K562 (cell line): Measurements from ENCODE around the gene PRKCB.

Source experiments
- EZH2 ChIP-seq: IDR thresholded peaks from 2 replicates; pipeline ENCODE4 v1.6.1; 2012; ENCODE audit warnings: low read depth, mild to moderate bottlenecking, inconsistent platforms, low read length, borderline replicate concordance
- HDAC2 ChIP-seq: fragments of 450-650 bp; IDR thresholded peaks from 2 replicates; pipeline ENCODE4 v1.6.1; 2016; ENCODE audit warnings: mild to moderate bottlenecking
- KAT2B ChIP-seq: IDR thresholded peaks from one replicate; pipeline ENCODE4 v1.6.1; 2012; ENCODE audit warnings: low read depth, mild to moderate bottlenecking, control low read depth, inconsistent platforms, low read length, moderate library complexity
- POLR2AphosphoS5 ChIP-seq: IDR thresholded peaks from 2 replicates; pipeline ENCODE4 v1.6.1; 2011; ENCODE audit warnings: mild to moderate bottlenecking, low read depth, low read length, moderate library complexity; ENCODE audit not compliant: control insufficient read depth, insufficient read depth
- TAF9B ChIP-seq: fragments of 450-650 bp; IDR thresholded peaks from 2 replicates; pipeline ENCODE4 v1.6.1; 2018; ENCODE audit warnings: mild to moderate bottlenecking; ENCODE audit not compliant: partially characterized antibody
- TEAD2 ChIP-seq: fragments of 450-650 bp; IDR thresholded peaks from 2 replicates; pipeline ENCODE4 v1.6.1; 2016; ENCODE audit warnings: missing genetic modification characterization, control low read depth, missing compliant biosample characterization
- TF ChIP-seq, protein P1 (sequence below): fragments of 200-600 bp; sonication (generic); IDR thresholded peaks from one replicate; pipeline ENCODE4 v1.6.1; 2012; ENCODE audit warnings: mild to moderate bottlenecking, low read depth, low read length, inconsistent platforms
- TF ChIP-seq, protein P2 (sequence below): fragments of 250-450 bp; sonication (Bioruptor Pico); IDR thresholded peaks from 2 replicates; pipeline ENCODE4 v1.5.1; 2021; ENCODE audit warnings: mild to moderate bottlenecking
- TF ChIP-seq, protein P3 (sequence below): fragments of 250-450 bp; sonication (Bioruptor Pico); IDR thresholded peaks from 2 replicates; pipeline ENCODE4 v1.4.0; 2020; ENCODE audit warnings: mild to moderate bottlenecking, moderate library complexity, borderline replicate concordance
- TF ChIP-seq, protein P4 (sequence below): fragments of 150-350 bp; IDR thresholded peaks from 2 replicates; pipeline ENCODE4 v1.6.1; 2014; ENCODE audit warnings: low read depth, mild to moderate bottlenecking, low read length, borderline replicate concordance

DNA sequence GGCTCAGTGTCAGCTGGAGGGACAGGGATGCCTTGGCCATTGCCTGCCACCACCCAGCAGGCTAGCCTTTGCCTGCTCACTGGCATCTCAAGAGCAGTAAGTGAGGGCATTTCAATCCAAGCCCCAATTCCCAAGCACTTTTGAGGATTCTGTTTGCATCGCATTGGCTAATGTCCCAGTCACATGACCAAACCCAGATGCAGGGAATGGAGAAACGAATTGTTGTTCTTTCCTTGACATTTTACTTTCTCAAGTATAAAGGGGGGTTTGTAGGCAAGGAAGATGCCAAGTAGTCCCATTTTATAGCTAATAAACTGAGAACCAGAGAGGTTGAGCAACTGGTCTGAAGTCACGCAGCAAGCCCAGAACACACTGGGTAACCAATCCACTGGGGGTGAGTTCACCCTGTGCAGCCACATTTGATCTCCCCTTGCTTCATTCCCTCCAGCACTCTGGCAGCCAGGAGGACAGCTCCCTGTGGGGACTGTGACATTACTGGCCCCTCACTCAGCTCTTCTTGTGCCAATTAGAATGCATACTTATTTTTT is 226.6 kb downstream of the PRKCB start:
- TF ChIP-seq HDAC2: no peak
- no peak for TF ChIP-seq EZH2
- TF ChIP-seq KAT2B: no peak
- TF ChIP-seq, protein P1, sequence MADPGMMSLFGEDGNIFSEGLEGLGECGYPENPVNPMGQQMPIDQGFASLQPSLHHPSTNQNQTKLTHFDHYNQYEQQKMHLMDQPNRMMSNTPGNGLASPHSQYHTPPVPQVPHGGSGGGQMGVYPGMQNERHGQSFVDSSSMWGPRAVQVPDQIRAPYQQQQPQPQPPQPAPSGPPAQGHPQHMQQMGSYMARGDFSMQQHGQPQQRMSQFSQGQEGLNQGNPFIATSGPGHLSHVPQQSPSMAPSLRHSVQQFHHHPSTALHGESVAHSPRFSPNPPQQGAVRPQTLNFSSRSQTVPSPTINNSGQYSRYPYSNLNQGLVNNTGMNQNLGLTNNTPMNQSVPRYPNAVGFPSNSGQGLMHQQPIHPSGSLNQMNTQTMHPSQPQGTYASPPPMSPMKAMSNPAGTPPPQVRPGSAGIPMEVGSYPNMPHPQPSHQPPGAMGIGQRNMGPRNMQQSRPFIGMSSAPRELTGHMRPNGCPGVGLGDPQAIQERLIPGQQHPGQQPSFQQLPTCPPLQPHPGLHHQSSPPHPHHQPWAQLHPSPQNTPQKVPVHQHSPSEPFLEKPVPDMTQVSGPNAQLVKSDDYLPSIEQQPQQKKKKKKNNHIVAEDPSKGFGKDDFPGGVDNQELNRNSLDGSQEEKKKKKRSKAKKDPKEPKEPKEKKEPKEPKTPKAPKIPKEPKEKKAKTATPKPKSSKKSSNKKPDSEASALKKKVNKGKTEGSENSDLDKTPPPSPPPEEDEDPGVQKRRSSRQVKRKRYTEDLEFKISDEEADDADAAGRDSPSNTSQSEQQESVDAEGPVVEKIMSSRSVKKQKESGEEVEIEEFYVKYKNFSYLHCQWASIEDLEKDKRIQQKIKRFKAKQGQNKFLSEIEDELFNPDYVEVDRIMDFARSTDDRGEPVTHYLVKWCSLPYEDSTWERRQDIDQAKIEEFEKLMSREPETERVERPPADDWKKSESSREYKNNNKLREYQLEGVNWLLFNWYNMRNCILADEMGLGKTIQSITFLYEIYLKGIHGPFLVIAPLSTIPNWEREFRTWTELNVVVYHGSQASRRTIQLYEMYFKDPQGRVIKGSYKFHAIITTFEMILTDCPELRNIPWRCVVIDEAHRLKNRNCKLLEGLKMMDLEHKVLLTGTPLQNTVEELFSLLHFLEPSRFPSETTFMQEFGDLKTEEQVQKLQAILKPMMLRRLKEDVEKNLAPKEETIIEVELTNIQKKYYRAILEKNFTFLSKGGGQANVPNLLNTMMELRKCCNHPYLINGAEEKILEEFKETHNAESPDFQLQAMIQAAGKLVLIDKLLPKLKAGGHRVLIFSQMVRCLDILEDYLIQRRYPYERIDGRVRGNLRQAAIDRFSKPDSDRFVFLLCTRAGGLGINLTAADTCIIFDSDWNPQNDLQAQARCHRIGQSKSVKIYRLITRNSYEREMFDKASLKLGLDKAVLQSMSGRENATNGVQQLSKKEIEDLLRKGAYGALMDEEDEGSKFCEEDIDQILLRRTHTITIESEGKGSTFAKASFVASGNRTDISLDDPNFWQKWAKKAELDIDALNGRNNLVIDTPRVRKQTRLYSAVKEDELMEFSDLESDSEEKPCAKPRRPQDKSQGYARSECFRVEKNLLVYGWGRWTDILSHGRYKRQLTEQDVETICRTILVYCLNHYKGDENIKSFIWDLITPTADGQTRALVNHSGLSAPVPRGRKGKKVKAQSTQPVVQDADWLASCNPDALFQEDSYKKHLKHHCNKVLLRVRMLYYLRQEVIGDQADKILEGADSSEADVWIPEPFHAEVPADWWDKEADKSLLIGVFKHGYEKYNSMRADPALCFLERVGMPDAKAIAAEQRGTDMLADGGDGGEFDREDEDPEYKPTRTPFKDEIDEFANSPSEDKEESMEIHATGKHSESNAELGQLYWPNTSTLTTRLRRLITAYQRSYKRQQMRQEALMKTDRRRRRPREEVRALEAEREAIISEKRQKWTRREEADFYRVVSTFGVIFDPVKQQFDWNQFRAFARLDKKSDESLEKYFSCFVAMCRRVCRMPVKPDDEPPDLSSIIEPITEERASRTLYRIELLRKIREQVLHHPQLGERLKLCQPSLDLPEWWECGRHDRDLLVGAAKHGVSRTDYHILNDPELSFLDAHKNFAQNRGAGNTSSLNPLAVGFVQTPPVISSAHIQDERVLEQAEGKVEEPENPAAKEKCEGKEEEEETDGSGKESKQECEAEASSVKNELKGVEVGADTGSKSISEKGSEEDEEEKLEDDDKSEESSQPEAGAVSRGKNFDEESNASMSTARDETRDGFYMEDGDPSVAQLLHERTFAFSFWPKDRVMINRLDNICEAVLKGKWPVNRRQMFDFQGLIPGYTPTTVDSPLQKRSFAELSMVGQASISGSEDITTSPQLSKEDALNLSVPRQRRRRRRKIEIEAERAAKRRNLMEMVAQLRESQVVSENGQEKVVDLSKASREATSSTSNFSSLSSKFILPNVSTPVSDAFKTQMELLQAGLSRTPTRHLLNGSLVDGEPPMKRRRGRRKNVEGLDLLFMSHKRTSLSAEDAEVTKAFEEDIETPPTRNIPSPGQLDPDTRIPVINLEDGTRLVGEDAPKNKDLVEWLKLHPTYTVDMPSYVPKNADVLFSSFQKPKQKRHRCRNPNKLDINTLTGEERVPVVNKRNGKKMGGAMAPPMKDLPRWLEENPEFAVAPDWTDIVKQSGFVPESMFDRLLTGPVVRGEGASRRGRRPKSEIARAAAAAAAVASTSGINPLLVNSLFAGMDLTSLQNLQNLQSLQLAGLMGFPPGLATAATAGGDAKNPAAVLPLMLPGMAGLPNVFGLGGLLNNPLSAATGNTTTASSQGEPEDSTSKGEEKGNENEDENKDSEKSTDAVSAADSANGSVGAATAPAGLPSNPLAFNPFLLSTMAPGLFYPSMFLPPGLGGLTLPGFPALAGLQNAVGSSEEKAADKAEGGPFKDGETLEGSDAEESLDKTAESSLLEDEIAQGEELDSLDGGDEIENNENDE: no peak
- TF ChIP-seq POLR2AphosphoS5: no peak
- TF ChIP-seq, protein P2, sequence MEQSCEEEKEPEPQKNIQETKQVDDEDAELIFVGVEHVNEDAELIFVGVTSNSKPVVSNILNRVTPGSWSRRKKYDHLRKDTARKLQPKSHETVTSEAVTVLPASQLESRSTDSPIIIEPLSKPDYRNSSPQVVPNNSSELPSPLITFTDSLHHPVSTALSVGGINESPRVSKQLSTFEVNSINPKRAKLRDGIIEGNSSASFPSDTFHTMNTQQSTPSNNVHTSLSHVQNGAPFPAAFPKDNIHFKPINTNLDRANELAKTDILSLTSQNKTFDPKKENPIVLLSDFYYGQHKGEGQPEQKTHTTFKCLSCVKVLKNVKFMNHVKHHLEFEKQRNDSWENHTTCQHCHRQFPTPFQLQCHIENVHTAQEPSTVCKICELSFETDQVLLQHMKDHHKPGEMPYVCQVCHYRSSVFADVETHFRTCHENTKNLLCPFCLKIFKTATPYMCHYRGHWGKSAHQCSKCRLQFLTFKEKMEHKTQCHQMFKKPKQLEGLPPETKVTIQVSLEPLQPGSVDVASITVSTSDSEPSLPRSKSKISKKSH (CRISPR knock-in tag): no peak
- TF ChIP-seq, protein P3, sequence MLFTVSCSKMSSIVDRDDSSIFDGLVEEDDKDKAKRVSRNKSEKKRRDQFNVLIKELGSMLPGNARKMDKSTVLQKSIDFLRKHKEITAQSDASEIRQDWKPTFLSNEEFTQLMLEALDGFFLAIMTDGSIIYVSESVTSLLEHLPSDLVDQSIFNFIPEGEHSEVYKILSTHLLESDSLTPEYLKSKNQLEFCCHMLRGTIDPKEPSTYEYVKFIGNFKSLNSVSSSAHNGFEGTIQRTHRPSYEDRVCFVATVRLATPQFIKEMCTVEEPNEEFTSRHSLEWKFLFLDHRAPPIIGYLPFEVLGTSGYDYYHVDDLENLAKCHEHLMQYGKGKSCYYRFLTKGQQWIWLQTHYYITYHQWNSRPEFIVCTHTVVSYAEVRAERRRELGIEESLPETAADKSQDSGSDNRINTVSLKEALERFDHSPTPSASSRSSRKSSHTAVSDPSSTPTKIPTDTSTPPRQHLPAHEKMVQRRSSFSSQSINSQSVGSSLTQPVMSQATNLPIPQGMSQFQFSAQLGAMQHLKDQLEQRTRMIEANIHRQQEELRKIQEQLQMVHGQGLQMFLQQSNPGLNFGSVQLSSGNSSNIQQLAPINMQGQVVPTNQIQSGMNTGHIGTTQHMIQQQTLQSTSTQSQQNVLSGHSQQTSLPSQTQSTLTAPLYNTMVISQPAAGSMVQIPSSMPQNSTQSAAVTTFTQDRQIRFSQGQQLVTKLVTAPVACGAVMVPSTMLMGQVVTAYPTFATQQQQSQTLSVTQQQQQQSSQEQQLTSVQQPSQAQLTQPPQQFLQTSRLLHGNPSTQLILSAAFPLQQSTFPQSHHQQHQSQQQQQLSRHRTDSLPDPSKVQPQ (CRISPR knock-in tag): no peak
- TF ChIP-seq, protein P4, sequence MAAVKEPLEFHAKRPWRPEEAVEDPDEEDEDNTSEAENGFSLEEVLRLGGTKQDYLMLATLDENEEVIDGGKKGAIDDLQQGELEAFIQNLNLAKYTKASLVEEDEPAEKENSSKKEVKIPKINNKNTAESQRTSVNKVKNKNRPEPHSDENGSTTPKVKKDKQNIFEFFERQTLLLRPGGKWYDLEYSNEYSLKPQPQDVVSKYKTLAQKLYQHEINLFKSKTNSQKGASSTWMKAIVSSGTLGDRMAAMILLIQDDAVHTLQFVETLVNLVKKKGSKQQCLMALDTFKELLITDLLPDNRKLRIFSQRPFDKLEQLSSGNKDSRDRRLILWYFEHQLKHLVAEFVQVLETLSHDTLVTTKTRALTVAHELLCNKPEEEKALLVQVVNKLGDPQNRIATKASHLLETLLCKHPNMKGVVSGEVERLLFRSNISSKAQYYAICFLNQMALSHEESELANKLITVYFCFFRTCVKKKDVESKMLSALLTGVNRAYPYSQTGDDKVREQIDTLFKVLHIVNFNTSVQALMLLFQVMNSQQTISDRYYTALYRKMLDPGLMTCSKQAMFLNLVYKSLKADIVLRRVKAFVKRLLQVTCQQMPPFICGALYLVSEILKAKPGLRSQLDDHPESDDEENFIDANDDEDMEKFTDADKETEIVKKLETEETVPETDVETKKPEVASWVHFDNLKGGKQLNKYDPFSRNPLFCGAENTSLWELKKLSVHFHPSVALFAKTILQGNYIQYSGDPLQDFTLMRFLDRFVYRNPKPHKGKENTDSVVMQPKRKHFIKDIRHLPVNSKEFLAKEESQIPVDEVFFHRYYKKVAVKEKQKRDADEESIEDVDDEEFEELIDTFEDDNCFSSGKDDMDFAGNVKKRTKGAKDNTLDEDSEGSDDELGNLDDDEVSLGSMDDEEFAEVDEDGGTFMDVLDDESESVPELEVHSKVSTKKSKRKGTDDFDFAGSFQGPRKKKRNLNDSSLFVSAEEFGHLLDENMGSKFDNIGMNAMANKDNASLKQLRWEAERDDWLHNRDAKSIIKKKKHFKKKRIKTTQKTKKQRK: no peak
- TF ChIP-seq TAF9B: no peak
- TF ChIP-seq TEAD2: no peak
